Measurements from ENCODE around the gene OR52W1. TPM values are rescaled to one million over a fixed set of nuclear protein-coding genes. Genes with fewer than 3 reads are reported as not detected.
"Not testable (repeated sequence)": the region's sequence is repeated elsewhere in the genome, so short reads cannot be mapped to it uniquely, and the experiment has no call there.

OR52W1 gene
- total RNA-seq, 2 donors from 2014 or later, result not detected

DNA sequence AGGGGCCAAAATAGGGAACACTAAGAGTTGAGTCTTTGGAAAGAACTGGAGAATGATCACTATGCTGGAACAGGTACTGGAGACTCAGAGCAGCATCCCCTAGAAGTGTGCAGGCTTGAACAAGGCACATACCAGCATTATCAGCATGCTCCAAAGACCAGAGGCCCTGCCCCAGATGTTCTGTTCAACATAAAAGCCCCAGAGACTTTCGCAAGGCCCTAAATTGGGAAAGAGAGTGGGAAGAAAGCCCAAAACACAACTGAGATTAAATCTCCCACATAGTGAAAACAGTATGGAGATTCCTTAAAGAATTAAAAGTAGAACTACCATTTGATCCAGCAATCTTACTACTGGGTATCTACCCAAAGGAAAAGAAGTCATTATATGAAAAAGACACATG, 49.2 kb downstream of the OR52W1 start:
- H3K9me3 Mint-ChIP-seq, result no peaks in the 10 kb centered on the region
- no peak overlapping the region for H3K4me3 Mint-ChIP-seq
- H3K36me3 Mint-ChIP-seq (ENCODE audit: insufficient read depth in 2 of 2), result no peaks in the 10 kb centered on the region
- no peaks in the 10 kb centered on the region for H3K4me1 Mint-ChIP-seq (ENCODE audit: low read depth)
- ATAC-seq (replicated peaks in 1 of 2), result no peak
- no peak for DNase-seq
- H3K27me3 Mint-ChIP-seq (ENCODE audit: low read depth), result peaks cover 34% of the 10 kb centered on the region
- H3K27ac Mint-ChIP-seq, result no peak overlapping the region

DNA sequence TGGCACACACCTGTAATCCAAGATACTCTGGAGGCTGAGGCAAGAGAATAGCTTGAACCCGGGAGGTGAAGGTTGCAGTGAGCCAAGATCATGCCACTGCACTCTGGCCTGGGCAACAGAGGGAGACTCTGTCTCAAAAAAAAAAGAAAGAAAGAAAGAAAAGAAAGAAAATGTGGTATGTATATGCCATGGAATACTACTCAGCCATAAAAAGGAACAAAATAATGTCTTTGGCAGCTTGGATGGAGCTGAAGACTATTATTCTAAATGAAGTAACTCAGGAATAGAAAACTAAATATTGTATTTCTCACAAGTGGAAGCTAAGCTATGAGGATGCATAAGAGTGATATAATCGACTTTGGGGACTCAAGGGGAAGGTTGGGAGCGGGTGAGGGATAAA, 49.9 kb downstream of the OR52W1 start:
- H3K27ac Mint-ChIP-seq; ATAC-seq (replicated peaks in 1 of 2); H3K4me1 Mint-ChIP-seq (ENCODE audit: low read depth); H3K4me3 Mint-ChIP-seq; H3K9me3 Mint-ChIP-seq; H3K36me3 Mint-ChIP-seq (ENCODE audit: insufficient read depth in 2 of 2); DNase-seq: not testable (repeated sequence)
- H3K27me3 Mint-ChIP-seq (ENCODE audit: low read depth), result peaks cover 27% of the 10 kb centered on the region

Other genes with a start within 250 kb of the OR52W1 start
- not detected for gene OR56A5, start 230.7 kb upstream of the OR52W1 start, total RNA-seq
- not detected for gene OR52L1, start 212.2 kb upstream of the OR52W1 start, total RNA-seq
- gene OR56A4, start 192.3 kb upstream of the OR52W1 start, total RNA-seq, result not detected
- gene OR56A1, start 168.5 kb upstream of the OR52W1 start, total RNA-seq, result not detected
- not detected for gene OR56B4, start 91.5 kb upstream of the OR52W1 start, total RNA-seq
- not detected for gene OR52B2, start 28.9 kb upstream of the OR52W1 start, total RNA-seq
- gene C11orf42, start 6.3 kb downstream of the OR52W1 start, total RNA-seq, result not detected
- 10 to 100 TPM; 22.8 to 26.8 TPM for gene FHIP1B, start 35.4 kb downstream of the OR52W1 start, total RNA-seq
- under 1 TPM; 0.29 to 0.46 TPM for gene CNGA4, start 39.9 kb downstream of the OR52W1 start, total RNA-seq
- gene CCKBR, start 60.6 kb downstream of the OR52W1 start, total RNA-seq, result not detected
- 10 to 100 TPM; 12.0 to 15.1 TPM for gene CAVIN3, start 121.3 kb downstream of the OR52W1 start, total RNA-seq
- gene SMPD1, start 191.2 kb downstream of the OR52W1 start, total RNA-seq, result 10 to 100 TPM; 21.7 to 25.9 TPM
- 10 to 100 TPM; 42.0 to 63.8 TPM for gene APBB1, start 219.9 kb downstream of the OR52W1 start, total RNA-seq
- 1 to 10 TPM; 1.2 to 1.6 TPM for gene HPX, start 241.8 kb downstream of the OR52W1 start, total RNA-seq

Data from activated T-cell treated with anti-CD3 and anti-CD28 coated beads, Interleukin-2, amount 50 U/mL, for 72 hours (primary cell).